Caco-2 (cell line): ENCODE results near the gene ACAD9. TPM values are rescaled to one million over a fixed set of nuclear protein-coding genes. Genes with fewer than 3 reads are reported as not detected.

ENCODE experiments used
- BruUV-seq: library from RNA; stranded (reverse); fragments of 400-500 nt; replicated peaks from 2 replicates; lab custom pipeline; 2021; lab: Mats Ljungman, UMichigan
- CTCF ChIA-PET: fragments of 300-600 bp; sonication (Branson Sonifier 250); formaldehyde crosslinking; loops from one replicate; lab custom pipeline; 2022; ENCODE audit warnings: antibody characterized with exemption; lab: Charles Lee
- POLR2A ChIA-PET: fragments of 300-600 bp; sonication (Branson Sonifier 250); formaldehyde crosslinking; loops from one replicate; lab custom pipeline; 2022; ENCODE audit warnings: antibody characterized with exemption; lab: Charles Lee
- DNase-seq, 2 experiments: peaks; one replicate each; pipeline versions ENCODE4 v3.0.0 to v3.0.0-alpha.2; 2020 to 2022
- H3K27me3 ChIP-seq: replicated peaks from 2 replicates; pipeline ENCODE4 v1.6.0; 2011; ENCODE audit warnings: low read length; ENCODE audit not compliant: control insufficient read depth, insufficient read depth
- H3K36me3 ChIP-seq: 2 replicates; pipeline ENCODE4 v1.5.1; 2011; ENCODE audit warnings: low read length; ENCODE audit not compliant: control insufficient read depth, insufficient read depth
- H3K4me1 ChIP-seq: fragments of 250-450 bp; sonication (Bioruptor Pico); 2 replicates; pipeline ENCODE4 v1.5.1; 2020; ENCODE audit warnings: mild to moderate bottlenecking
- H3K4me3 ChIP-seq: 2 replicates; pipeline ENCODE4 v1.5.1; 2011; ENCODE audit warnings: low read depth, mild to moderate bottlenecking, control low read depth, low read length
- H3K9me3 ChIP-seq: fragments of 250-450 bp; sonication (Bioruptor Pico); 2 replicates; pipeline ENCODE4 v1.5.1; 2020; ENCODE audit warnings: mild to moderate bottlenecking, moderate library complexity
- H3K27ac Mint-ChIP-seq: one replicate; pipeline ENCODE4 v1.8.0; 2022; ENCODE audit warnings: mixed read lengths; ENCODE audit not compliant: unreplicated experiment
- H3K27me3 Mint-ChIP-seq: one replicate; pipeline ENCODE4 v1.8.0; 2022; ENCODE audit warnings: mixed read lengths; ENCODE audit not compliant: insufficient read depth, unreplicated experiment
- H3K36me3 Mint-ChIP-seq: one replicate; pipeline ENCODE4 v1.8.0; 2022; ENCODE audit warnings: mild to moderate bottlenecking, mixed read lengths; ENCODE audit not compliant: insufficient read depth, unreplicated experiment
- H3K4me1 Mint-ChIP-seq: one replicate; pipeline ENCODE4 v1.8.0; 2022; ENCODE audit warnings: low read depth, mixed read lengths; ENCODE audit not compliant: unreplicated experiment
- H3K4me3 Mint-ChIP-seq: one replicate; pipeline ENCODE4 v1.8.0; 2022; ENCODE audit warnings: mild to moderate bottlenecking, moderate library complexity, mixed read lengths; ENCODE audit not compliant: unreplicated experiment
- H3K9me3 Mint-ChIP-seq: one replicate; pipeline ENCODE4 v1.8.0; 2022; ENCODE audit warnings: mixed read lengths; ENCODE audit not compliant: unreplicated experiment
- CTCF ChIP-seq, 2 experiments: fragments of 200-600 bp in 1 of 2; IDR thresholded peaks; 1 replicate in 1 of 2; 2 replicates in 1 of 2; pipeline versions ENCODE4 v1.5.1 to v1.8.0; 2011 to 2022; ENCODE audit warnings: antibody characterized with exemption in 1 of 2, control low read depth in 1 of 2, inconsistent platforms in 1 of 2, low read depth in 1 of 2, low read length in 1 of 2, mild to moderate bottlenecking in 1 of 2, moderate library complexity in 1 of 2; ENCODE audit not compliant: insufficient read depth in 1 of 2, severe bottlenecking in 1 of 2, unreplicated experiment in 1 of 2
- intact Hi-C: fragments of 100-400 bp; cut with micrococcal nuclease; formaldehyde crosslinking; loops from one replicate; pipeline ENCODE4 v1.10.0; 2022; ENCODE audit not compliant: unreplicated experiment
- total RNA-seq: library from RNA; stranded (reverse); gene quantifications from 2 replicates; pipeline ENCODE4 v1.2.3, GENCODE V29; 2022

Gene ACAD9
- total RNA-seq, 1 experiment from 2014 or later = 60.0 TPM

GRCh38 chr3:128854475-128854874 is 24.9 kb upstream of the ACAD9 start:
- peaks cover 37% of the 10 kb centered on the region for H3K9me3 Mint-ChIP-seq
- Histone ChIP-seq H3K9me3 (peaks cover 29% of the 10 kb centered on the region), H3K36me3 (no peaks in the 10 kb centered on the region), H3K4me1 (no peaks in the 10 kb centered on the region), H3K27me3 (no peaks in the 10 kb centered on the region), H3K4me3 (no peak overlapping the region)
- H3K4me1 Mint-ChIP-seq = no peaks in the 10 kb centered on the region
- H3K27ac Mint-ChIP-seq = no peak overlapping the region
- CTCF ChIA-PET = no interaction called here
- no peak for TF ChIP-seq CTCF (IDR thresholded peaks at IDR 0.05; ENCODE audit: insufficient read depth in 1 of 2, low read depth in 1 of 2, low read length in 1 of 2, severe bottlenecking in 1 of 2, unreplicated experiment in 1 of 2)
- intact Hi-C loops = loop anchor here (5.0 kb wide), 1 partner anchor 172 kb away; no protein-coding TSS in a partner anchor
- no peaks in the 10 kb centered on the region for H3K27me3 Mint-ChIP-seq
- DNase-seq = no peak
- H3K4me3 Mint-ChIP-seq = no peak overlapping the region
- H3K36me3 Mint-ChIP-seq = no peaks in the 10 kb centered on the region
- BruUV-seq = no TSS peak
- POLR2A ChIA-PET = no interaction called here

GRCh38 chr3:128855569-128855968 is 23.9 kb upstream of the ACAD9 start:
- Mint-ChIP-seq H3K4me3 (no peak overlapping the region), H3K27me3 (no peaks in the 10 kb centered on the region), H3K36me3 (no peaks in the 10 kb centered on the region), H3K9me3 (peaks cover 37% of the 10 kb centered on the region), H3K27ac (no peak overlapping the region), H3K4me1 (no peaks in the 10 kb centered on the region)
- Histone ChIP-seq H3K4me3 (no peak overlapping the region), H3K27me3 (no peaks in the 10 kb centered on the region), H3K4me1 (no peaks in the 10 kb centered on the region), H3K36me3 (no peaks in the 10 kb centered on the region), H3K9me3 (peaks cover 40% of the 10 kb centered on the region)
- CTCF ChIA-PET = no interaction called here
- no peak for TF ChIP-seq CTCF (IDR thresholded peaks at IDR 0.05; ENCODE audit: insufficient read depth in 1 of 2, low read depth in 1 of 2, low read length in 1 of 2, severe bottlenecking in 1 of 2, unreplicated experiment in 1 of 2)
- POLR2A ChIA-PET = no interaction called here
- BruUV-seq = no TSS peak
- no peak for DNase-seq
- intact Hi-C loops = no loop called here

- Mint-ChIP-seq H3K4me3 (no peak overlapping the region), H3K4me1 (no peaks in the 10 kb centered on the region)
- POLR2A ChIA-PET = no interaction called here
Measured at GRCh38 chr3:128858167-128858566, 21.3 kb upstream of the ACAD9 start.

More at GRCh38 chr3:128858167-128858566, 21.3 kb upstream of the ACAD9 start:
- peaks cover 47% of the 10 kb centered on the region for H3K9me3 Mint-ChIP-seq
- no peak for DNase-seq
- BruUV-seq = no TSS peak
- TF ChIP-seq CTCF (IDR thresholded peaks at IDR 0.05; ENCODE audit: insufficient read depth in 1 of 2, low read depth in 1 of 2, low read length in 1 of 2, severe bottlenecking in 1 of 2, unreplicated experiment in 1 of 2) = no peak
- H3K4me3 ChIP-seq = no peak overlapping the region
- no peak overlapping the region for H3K27ac Mint-ChIP-seq
- peaks cover 40% of the 10 kb centered on the region for H3K9me3 ChIP-seq
- no peaks in the 10 kb centered on the region for H3K4me1 ChIP-seq
- no peaks in the 10 kb centered on the region for H3K27me3 Mint-ChIP-seq
- H3K36me3 Mint-ChIP-seq = no peaks in the 10 kb centered on the region
- intact Hi-C loops = no loop called here
- H3K27me3 ChIP-seq = no peaks in the 10 kb centered on the region
- CTCF ChIA-PET = no interaction called here
- no peaks in the 10 kb centered on the region for H3K36me3 ChIP-seq
